Measurements from ENCODE around the gene TSKU. TPM values are rescaled to one million over a fixed set of nuclear protein-coding genes. Genes with fewer than 3 reads are reported as not detected.

The TSKU gene
- total and polyA plus RNA-seq, 2 experiments from 2014 or later = 11.7 to 31.1 TPM

- Mint-ChIP-seq H3K27ac (no peak overlapping the region), H3K36me3 (ENCODE audit: low read depth) (peaks cover 46% of the 10 kb centered on the region), H3K4me3 (no peak overlapping the region), H3K9me3 (peaks cover 31% of the 10 kb centered on the region), H3K4me1 (peaks cover 60% of the 10 kb centered on the region), H3K27me3 (ENCODE audit: insufficient read depth, low read depth, poor library complexity) (peaks cover 14% of the 10 kb centered on the region)
- DNase-seq (ENCODE audit: low spot score) (no peak), ATAC-seq (no peak)
- Histone ChIP-seq H3K79me2 (replicated peaks; ENCODE audit: insufficient read depth) (peaks cover 98% of the 10 kb centered on the region), H3K36me3 (ENCODE audit: insufficient read depth) (peaks cover 5% of the 10 kb centered on the region; the same call in 1 of the 2 replicates), H3K27me3 (ENCODE audit: insufficient read depth) (no peaks in the 10 kb centered on the region), H3K4me1 (ENCODE audit: insufficient read depth) (peaks cover 39% of the 10 kb centered on the region), H4K20me1 (replicated peaks; ENCODE audit: insufficient read depth) (peaks cover 35% of the 10 kb centered on the region), H3F3A (replicated peaks; ENCODE audit: low read depth) (0 out of 2 replicates have a peak, but pooled peaks cover 5% of the 10 kb centered on the region), H3K9me2 (ENCODE audit: insufficient read depth) (no peaks in the 10 kb centered on the region), H2AFZ (no peak overlapping the region), H3K4me2 (no peak overlapping the region), H3K4me3 (no peak overlapping the region), H3K27ac (ENCODE audit: low read depth) (no peak overlapping the region)
- TF ChIP-seq REST (IDR thresholded peaks at IDR 0.05; ENCODE audit: unreplicated experiment) (no peak), EZH2 (IDR thresholded peaks at IDR 0.05; ENCODE audit: low read depth, unreplicated experiment) (no peak), JUNB (IDR thresholded peaks at IDR 0.05; ENCODE audit: unreplicated experiment) (no peak), NANOG (IDR thresholded peaks at IDR 0.05; ENCODE audit: borderline replicate concordance) (no peak), POLR2AphosphoS5 (IDR thresholded peaks at IDR 0.05; ENCODE audit: low read depth) (no peak), STAT1 (IDR thresholded peaks at IDR 0.05; ENCODE audit: unreplicated experiment) (no peak), CREB1 (CRISPR knock-in tag; IDR thresholded peaks at IDR 0.05; ENCODE audit: low read depth) (no peak), ZNF331 (CRISPR knock-in tag; IDR thresholded peaks at IDR 0.05; ENCODE audit: low read depth) (no peak)
- TF ChIP-seq, protein P1, sequence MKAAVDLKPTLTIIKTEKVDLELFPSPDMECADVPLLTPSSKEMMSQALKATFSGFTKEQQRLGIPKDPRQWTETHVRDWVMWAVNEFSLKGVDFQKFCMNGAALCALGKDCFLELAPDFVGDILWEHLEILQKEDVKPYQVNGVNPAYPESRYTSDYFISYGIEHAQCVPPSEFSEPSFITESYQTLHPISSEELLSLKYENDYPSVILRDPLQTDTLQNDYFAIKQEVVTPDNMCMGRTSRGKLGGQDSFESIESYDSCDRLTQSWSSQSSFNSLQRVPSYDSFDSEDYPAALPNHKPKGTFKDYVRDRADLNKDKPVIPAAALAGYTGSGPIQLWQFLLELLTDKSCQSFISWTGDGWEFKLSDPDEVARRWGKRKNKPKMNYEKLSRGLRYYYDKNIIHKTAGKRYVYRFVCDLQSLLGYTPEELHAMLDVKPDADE (IDR thresholded peaks at IDR 0.05) = no peak
- TF ChIP-seq, protein P2, sequence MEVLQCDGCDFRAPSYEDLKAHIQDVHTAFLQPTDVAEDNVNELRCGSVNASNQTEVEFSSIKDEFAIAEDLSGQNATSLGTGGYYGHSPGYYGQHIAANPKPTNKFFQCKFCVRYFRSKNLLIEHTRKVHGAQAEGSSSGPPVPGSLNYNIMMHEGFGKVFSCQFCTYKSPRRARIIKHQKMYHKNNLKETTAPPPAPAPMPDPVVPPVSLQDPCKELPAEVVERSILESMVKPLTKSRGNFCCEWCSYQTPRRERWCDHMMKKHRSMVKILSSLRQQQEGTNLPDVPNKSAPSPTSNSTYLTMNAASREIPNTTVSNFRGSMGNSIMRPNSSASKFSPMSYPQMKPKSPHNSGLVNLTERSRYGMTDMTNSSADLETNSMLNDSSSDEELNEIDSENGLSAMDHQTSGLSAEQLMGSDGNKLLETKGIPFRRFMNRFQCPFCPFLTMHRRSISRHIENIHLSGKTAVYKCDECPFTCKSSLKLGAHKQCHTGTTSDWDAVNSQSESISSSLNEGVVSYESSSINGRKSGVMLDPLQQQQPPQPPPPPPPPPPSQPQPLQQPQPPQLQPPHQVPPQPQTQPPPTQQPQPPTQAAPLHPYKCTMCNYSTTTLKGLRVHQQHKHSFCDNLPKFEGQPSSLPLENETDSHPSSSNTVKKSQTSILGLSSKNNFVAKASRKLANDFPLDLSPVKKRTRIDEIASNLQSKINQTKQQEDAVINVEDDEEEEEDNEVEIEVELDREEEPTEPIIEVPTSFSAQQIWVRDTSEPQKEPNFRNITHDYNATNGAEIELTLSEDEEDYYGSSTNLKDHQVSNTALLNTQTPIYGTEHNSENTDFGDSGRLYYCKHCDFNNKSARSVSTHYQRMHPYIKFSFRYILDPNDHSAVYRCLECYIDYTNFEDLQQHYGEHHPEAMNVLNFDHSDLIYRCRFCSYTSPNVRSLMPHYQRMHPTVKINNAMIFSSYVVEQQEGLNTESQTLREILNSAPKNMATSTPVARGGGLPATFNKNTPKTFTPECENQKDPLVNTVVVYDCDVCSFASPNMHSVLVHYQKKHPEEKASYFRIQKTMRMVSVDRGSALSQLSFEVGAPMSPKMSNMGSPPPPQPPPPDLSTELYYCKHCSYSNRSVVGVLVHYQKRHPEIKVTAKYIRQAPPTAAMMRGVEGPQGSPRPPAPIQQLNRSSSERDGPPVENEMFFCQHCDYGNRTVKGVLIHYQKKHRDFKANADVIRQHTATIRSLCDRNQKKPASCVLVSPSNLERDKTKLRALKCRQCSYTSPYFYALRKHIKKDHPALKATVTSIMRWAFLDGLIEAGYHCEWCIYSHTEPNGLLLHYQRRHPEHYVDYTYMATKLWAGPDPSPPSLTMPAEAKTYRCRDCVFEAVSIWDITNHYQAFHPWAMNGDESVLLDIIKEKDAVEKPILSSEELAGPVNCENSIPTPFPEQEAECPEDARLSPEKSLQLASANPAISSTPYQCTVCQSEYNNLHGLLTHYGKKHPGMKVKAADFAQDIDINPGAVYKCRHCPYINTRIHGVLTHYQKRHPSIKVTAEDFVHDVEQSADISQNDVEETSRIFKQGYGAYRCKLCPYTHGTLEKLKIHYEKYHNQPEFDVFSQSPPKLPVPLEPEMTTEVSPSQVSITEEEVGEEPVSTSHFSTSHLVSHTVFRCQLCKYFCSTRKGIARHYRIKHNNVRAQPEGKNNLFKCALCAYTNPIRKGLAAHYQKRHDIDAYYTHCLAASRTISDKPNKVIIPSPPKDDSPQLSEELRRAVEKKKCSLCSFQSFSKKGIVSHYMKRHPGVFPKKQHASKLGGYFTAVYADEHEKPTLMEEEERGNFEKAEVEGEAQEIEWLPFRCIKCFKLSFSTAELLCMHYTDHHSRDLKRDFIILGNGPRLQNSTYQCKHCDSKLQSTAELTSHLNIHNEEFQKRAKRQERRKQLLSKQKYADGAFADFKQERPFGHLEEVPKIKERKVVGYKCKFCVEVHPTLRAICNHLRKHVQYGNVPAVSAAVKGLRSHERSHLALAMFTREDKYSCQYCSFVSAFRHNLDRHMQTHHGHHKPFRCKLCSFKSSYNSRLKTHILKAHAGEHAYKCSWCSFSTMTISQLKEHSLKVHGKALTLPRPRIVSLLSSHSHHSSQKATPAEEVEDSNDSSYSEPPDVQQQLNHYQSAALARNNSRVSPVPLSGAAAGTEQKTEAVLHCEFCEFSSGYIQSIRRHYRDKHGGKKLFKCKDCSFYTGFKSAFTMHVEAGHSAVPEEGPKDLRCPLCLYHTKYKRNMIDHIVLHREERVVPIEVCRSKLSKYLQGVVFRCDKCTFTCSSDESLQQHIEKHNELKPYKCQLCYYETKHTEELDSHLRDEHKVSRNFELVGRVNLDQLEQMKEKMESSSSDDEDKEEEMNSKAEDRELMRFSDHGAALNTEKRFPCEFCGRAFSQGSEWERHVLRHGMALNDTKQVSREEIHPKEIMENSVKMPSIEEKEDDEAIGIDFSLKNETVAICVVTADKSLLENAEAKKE (CRISPR knock-in tag; IDR thresholded peaks at IDR 0.05) = no peak
Measured at GRCh38 chr11:76788661-76789442, 5.7 kb downstream of the TSKU start.

All from GM23338 (cell line).